Fibroblast of villous mesenchyme (primary cell): Measurements from ENCODE around the gene NKIRAS2. TPM values are rescaled to one million over a fixed set of nuclear protein-coding genes. Genes with fewer than 3 reads are reported as not detected.
A peak's percentile ranks its signal among the peaks of the same experiment; 100 is the strongest.
"Not testable (repeated sequence)": the region's sequence is repeated elsewhere in the genome, so short reads cannot be mapped to it uniquely, and the experiment has no call there.

Experiments used
- DNase-seq: peaks from one replicate; pipeline ENCODE4 v3.0.0-alpha.2; 2010; ENCODE audit warnings: low read depth
- H3K4me3 ChIP-seq: 2 replicates; pipeline ENCODE4 v1.5.1; 2011; ENCODE audit warnings: low read depth, mild to moderate bottlenecking, low read length
- total RNA-seq: library from RNA; depleted of rRNA; stranded (reverse); fragments of >200 nt; gene quantifications from 2 replicates; pipeline ENCODE4 v1.2.3, GENCODE V29; 2012
- TF ChIP-seq, protein P1 (sequence below): IDR thresholded peaks from 2 replicates; pipeline ENCODE4 v1.5.1; 2012; ENCODE audit warnings: low read depth, mild to moderate bottlenecking, low read length; ENCODE audit not compliant: insufficient read depth

The NKIRAS2 gene
- total RNA-seq, 1 donor, result 35.8 TPM

- no peak overlapping the region for H3K4me3 ChIP-seq
- TF ChIP-seq, protein P1, sequence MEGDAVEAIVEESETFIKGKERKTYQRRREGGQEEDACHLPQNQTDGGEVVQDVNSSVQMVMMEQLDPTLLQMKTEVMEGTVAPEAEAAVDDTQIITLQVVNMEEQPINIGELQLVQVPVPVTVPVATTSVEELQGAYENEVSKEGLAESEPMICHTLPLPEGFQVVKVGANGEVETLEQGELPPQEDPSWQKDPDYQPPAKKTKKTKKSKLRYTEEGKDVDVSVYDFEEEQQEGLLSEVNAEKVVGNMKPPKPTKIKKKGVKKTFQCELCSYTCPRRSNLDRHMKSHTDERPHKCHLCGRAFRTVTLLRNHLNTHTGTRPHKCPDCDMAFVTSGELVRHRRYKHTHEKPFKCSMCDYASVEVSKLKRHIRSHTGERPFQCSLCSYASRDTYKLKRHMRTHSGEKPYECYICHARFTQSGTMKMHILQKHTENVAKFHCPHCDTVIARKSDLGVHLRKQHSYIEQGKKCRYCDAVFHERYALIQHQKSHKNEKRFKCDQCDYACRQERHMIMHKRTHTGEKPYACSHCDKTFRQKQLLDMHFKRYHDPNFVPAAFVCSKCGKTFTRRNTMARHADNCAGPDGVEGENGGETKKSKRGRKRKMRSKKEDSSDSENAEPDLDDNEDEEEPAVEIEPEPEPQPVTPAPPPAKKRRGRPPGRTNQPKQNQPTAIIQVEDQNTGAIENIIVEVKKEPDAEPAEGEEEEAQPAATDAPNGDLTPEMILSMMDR, result peak; percentile 26
- DNase-seq, result no peak
Measured at GRCh38 chr17:42009170-42009569, 10.7 kb upstream of the NKIRAS2 start.

DNA sequence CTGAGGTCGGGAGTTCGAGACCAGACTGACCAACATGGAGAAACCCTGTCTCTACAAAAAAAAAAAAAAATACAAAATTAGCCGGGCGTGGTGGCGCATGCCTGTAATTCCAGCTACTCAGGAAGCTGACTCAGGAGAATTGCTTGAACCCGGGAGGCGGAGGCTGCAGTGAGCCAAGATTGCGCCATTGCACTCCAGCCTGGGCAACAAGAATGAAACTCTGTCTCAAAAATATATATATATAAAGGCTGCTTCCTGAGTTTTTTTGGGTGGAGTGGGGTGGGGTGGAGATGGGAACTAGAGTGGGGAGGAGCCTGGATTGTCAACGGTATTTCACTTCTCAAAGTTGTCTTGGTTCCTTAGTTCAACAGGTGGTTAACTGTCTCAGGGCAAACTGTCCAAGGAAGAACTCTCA lies 9.6 kb upstream of the NKIRAS2 start:
- H3K4me3 ChIP-seq, result not testable (repeated sequence)
- peak; percentile 53 for DNase-seq

DNA sequence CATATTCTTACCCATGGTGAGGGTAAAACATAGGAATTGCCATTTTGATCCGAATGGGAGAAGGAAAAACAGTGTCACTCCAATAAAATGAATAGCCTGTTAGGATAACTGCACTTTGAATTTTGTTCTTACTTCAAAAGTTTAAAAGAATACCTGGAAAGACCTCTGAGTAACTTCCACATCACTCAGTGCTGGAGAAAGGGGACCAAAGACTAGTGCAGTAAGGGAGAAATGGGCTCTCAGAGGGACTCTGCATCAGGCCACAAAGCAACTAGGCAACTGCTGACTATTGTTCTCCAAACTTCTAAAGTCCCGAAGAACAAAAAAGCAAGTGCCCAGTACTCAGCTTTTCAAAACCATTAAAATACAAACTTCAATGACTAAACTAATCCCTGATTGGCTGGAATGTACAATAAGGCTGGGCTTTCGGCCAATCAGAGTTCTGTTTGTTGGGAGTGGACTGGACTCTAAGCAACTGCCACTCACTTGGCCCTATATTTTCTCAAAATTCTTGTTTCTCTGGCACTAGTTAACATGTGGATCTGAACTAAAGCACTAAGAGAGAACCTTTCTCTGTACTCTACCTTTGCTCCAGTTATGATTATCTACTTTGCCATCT lies 8.9 kb upstream of the NKIRAS2 start:
- H3K4me3 ChIP-seq, result no peak overlapping the region
- DNase-seq, result no peak
- TF ChIP-seq, protein P1, result no peak

GRCh38 chr17:42012363-42012762 lies 7.5 kb upstream of the NKIRAS2 start:
- not testable (repeated sequence) for DNase-seq, H3K4me3 ChIP-seq

DNA sequence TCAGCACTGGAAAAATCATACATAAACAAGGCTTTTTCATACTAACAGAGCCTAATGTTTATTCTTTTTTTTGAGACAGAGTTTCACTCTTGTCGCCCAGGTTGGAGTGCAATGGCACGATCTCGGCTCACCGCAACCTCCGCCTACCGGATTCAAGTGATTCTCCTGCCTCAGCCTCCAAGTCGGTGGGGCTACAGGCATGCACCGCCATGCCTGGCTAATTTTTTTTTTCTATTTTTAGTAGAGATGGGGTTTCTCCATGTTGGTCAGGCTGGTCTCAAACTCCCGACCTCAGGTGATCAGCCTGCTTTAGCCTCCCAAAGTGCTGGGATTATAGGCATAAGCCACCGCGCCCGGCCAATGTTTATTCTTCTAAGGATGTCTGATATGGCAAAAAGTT lies 6.2 kb upstream of the NKIRAS2 start:
- H3K4me3 ChIP-seq, DNase-seq: not testable (repeated sequence)

- DNase-seq, result peak; percentile 59
- TF ChIP-seq, protein P1, result no peak
- H3K4me3 ChIP-seq, result peak overlapping the region; percentile 94
Measured at GRCh38 chr17:42016411-42016831, 3.5 kb upstream of the NKIRAS2 start.

DNA sequence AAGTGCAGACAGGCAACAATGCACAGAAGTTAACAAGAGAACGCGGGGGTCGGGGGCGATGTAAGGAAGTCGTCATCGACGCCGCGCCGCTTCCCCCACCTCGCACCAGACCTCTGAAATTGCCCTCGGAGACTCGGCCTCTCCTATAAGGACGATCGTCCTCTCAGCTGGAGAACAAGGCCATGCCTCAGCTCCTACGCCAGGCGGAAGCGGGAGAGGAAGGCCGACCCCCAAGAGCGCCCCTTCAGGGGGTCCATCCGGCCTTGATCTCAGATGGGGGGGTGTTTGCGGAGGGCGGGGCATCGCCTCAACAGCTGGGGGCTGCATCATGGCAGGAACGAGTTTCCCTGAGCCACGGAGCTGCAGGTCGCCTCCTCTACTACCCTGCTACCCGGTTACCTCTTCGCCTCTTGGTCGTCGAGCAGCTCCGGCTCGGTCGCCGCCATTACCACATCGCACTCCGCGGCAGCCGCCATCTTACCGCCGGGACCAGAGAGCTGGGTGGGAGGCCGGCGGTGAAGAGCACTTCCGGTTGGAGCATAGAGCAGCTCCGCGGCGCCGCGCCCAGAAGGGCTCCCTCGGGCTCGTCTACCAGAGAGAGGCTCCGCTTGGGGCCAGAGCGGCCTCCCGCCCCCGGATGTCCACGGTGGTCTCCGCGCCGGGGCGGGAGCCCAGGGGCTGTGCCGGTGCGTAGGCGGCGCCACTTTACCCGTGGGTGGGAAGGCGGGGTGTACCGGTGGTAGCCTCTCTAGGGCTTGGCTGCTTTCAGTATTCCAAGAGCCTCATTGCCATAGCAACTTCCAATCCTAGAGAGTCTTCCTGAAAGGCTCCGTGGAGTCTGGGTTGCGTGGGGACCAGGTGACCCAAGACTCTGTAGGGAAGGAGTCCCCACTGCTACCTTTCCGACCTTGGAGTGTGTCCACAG lies 2.7 kb upstream of the NKIRAS2 start, which contains the start of gene DNAJC7:
DNAJC7 (minus strand) TSS at position 499 of the 925 bp plus-strand sequence; CDS start at position 476, 23 bp downstream.
- peak; percentile 91 for DNase-seq
- H3K4me3 ChIP-seq, result peak within 1 kb of the TSS; percentile 94
- TF ChIP-seq, protein P1, result no peak

DNA sequence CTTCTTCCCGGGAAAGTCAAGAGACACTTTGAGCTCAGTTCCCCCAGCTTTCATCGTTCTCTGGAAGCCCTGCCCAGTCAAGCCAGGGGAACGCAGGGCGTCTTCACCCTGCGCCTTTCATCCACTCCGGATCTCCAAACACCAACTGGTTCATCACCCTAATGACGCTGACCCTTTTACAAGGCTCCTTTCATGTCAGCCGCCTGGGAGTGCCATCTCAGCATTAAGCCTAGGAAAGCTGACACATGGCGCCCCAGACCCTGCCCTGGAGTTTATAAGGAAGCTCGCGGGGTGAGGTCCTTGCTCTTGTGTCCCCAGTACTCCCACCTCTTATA lies 2.1 kb upstream of the NKIRAS2 start:
- no peak for DNase-seq
- TF ChIP-seq, protein P1, result no peak
- peak overlapping the region; percentile 94 for H3K4me3 ChIP-seq
